ENCODE measurements around the gene USP19.

USP19 gene

DNA sequence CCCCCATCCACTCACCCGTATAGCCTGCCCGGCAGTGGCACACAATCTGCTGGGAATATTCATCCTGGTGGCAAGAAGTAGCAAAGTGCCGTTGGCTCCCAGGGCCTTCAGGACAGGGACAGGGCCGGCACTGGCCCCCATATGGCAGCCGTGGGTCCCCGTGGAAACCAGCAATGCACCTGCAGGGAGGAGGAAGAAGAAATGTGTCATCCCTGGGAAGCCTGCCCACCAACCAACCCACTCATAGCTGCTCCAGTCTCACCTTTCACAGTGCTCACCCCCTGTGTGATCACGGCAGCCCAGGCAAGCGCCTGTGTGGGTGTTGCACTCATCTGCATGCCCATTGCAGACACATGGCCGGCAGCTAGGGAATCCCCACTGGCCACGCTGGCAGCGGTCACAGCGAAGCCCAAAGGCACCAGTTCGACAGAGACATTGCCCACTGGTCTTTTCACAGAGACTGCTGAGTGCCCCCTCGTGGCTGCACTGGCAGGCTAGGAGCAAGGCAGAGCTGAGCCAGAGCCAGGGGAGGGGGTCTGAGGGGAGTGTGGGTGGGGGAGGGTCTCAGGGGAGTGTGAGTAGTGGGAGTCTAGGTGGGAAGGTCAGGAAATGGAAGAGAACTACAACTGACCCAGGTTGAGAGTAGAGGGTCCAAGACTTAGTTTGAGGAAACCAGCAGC is 4.5 kb upstream of the USP19 start:
- TF ChIP-seq, protein P1, sequence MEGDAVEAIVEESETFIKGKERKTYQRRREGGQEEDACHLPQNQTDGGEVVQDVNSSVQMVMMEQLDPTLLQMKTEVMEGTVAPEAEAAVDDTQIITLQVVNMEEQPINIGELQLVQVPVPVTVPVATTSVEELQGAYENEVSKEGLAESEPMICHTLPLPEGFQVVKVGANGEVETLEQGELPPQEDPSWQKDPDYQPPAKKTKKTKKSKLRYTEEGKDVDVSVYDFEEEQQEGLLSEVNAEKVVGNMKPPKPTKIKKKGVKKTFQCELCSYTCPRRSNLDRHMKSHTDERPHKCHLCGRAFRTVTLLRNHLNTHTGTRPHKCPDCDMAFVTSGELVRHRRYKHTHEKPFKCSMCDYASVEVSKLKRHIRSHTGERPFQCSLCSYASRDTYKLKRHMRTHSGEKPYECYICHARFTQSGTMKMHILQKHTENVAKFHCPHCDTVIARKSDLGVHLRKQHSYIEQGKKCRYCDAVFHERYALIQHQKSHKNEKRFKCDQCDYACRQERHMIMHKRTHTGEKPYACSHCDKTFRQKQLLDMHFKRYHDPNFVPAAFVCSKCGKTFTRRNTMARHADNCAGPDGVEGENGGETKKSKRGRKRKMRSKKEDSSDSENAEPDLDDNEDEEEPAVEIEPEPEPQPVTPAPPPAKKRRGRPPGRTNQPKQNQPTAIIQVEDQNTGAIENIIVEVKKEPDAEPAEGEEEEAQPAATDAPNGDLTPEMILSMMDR (IDR thresholded peaks at IDR 0.05; ENCODE audit: control insufficient read depth, insufficient read depth, low read depth, low read length, missing control alignments): no peak
- H3K4me3 ChIP-seq (ENCODE audit: control insufficient read depth, low read depth, low read length): no peak overlapping the region
- DNase-seq (ENCODE audit: low read depth): no peak

DNA sequence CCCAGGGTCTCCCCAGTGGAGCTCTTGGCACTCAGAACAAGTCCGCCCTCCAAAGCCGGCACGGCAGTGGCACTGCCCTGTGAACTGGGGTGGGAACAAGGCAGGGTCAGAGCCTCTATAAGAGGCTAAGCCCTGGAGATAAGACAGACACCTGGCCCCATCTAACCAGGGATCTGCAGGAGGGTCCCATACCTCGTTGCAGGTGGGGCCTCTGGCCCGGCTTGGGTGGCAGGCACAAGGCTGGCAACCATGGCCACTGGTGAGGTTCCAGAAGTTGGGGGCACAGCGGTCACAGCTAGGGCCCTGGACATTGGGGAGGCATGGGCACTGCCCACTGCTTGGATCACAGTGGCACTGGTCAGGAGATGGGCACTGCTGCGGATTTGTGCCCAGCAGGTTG is 3.6 kb upstream of the USP19 start:
- DNase-seq (ENCODE audit: low read depth): no peak
- TF ChIP-seq, protein P1 (IDR thresholded peaks at IDR 0.05; ENCODE audit: control insufficient read depth, insufficient read depth, low read depth, low read length, missing control alignments): no peak

DNA sequence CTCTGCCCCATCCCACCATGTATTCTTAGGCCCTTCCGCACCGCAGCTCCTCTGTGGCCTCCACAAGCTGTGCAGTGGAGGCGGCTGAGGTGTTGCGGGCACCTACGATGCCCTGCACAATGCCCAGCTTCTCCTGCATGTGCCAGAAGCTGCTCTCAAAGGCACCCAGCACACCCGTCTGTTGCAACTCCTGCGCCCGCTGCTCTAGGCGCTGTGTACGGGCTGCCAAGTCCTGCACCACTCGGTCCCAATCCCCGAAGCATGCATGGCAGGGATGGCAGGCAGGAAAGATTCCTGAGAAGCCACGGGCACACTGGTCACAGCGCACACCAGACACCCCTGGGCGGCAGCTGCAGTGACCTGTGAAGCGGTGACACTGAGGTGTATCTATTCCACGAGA is 3.1 kb upstream of the USP19 start:
- no peak overlapping the region for H3K4me3 ChIP-seq (ENCODE audit: control insufficient read depth, low read depth, low read length)
- DNase-seq (ENCODE audit: low read depth): no peak
- TF ChIP-seq, protein P1 (IDR thresholded peaks at IDR 0.05; ENCODE audit: control insufficient read depth, insufficient read depth, low read depth, low read length, missing control alignments): no peak

More for the DNA sequence above, 3.6 kb upstream of the USP19 start:
- no peak overlapping the region for H3K4me3 ChIP-seq (ENCODE audit: control insufficient read depth, low read depth, low read length)

DNA sequence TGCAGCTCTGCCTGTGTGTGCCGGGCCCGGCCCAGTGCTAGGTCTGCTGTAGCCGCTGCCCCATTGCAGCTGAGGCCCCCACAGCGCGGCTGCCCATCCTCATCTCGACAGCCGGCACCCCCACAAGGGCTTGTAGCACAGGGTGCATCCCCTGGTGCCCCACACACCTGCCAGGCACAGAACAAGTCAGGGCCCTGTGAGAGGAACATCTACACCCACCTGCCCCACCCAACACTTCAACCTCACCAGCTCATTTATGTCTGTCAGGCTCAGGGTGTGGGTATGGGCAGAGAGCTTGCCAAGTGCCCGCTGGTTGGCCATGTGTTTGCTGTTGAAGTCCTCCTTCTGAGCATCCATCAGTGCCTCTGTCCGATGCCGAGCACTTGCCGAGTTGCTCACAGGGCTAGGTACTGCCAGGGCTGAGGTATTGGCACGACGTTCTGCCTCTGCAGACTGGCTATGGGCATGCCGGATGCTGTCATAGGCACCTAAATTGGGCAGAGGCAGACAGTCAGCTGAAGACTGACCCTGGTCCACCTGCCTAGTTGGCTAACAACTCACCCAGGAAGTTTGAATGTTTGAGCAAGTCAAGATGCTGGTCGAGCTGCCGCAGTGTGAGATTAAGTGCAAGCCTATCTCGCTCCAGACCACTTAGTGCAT is 2.4 kb upstream of the USP19 start:
- no peak for DNase-seq (ENCODE audit: low read depth)
- H3K4me3 ChIP-seq (ENCODE audit: control insufficient read depth, low read depth, low read length): no peak overlapping the region
- TF ChIP-seq, protein P1 (IDR thresholded peaks at IDR 0.05; ENCODE audit: control insufficient read depth, insufficient read depth, low read depth, low read length, missing control alignments): no peak

DNA sequence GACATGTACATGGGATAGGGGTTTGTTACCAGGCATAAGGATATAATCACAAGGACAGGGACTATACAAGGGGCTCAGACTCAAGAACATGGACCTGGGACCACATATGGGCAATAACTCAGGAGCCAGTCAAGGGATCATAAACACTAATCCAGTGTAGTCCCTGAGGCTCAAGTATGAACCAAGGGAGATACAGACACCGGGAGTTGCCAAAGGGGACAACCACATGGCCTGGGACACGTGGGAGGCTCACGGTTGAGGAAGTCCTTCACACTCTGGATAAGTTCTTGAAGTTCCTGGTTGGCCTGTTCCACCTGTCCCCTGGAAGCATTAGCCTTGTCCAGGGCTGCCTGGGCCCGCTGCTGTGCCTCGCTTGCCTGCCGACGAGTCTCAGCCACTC is 1.8 kb upstream of the USP19 start:
- TF ChIP-seq, protein P1 (IDR thresholded peaks at IDR 0.05; ENCODE audit: control insufficient read depth, insufficient read depth, low read depth, low read length, missing control alignments): no peak
- DNase-seq (ENCODE audit: low read depth): no peak
- H3K4me3 ChIP-seq (ENCODE audit: control insufficient read depth, low read depth, low read length): no peak overlapping the region

DNA sequence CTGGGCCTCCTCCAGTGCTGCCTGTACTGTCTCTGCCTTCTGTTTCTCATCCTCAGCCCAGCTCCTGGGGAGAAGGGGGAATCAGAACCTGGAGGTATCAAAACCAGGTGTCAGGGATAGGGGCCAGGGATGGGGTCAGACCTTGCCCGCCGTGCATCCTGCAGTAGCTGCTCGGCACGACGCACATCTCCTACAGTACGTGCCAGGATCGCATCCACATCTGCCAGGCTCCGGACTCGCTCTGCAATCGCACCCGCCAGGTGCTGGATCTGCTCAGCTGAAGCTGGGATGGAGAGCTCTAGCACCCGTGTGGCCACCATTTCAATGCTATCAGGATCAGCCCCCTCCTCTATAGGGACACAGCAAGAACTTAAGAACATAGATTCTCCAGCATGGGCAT is 1.4 kb upstream of the USP19 start:
- TF ChIP-seq, protein P1 (IDR thresholded peaks at IDR 0.05; ENCODE audit: control insufficient read depth, insufficient read depth, low read depth, low read length, missing control alignments): no peak
- no peak for DNase-seq (ENCODE audit: low read depth)
- H3K4me3 ChIP-seq (ENCODE audit: control insufficient read depth, low read depth, low read length): no peak overlapping the region

All from AG09309 (cell line).